ENCODE data around the gene RAB31. TPM values are rescaled to one million over a fixed set of nuclear protein-coding genes. Genes with fewer than 3 reads are reported as not detected.

The RAB31 gene
- total RNA-seq, 1 donor from 2014 or later = 36.0 TPM

DNA sequence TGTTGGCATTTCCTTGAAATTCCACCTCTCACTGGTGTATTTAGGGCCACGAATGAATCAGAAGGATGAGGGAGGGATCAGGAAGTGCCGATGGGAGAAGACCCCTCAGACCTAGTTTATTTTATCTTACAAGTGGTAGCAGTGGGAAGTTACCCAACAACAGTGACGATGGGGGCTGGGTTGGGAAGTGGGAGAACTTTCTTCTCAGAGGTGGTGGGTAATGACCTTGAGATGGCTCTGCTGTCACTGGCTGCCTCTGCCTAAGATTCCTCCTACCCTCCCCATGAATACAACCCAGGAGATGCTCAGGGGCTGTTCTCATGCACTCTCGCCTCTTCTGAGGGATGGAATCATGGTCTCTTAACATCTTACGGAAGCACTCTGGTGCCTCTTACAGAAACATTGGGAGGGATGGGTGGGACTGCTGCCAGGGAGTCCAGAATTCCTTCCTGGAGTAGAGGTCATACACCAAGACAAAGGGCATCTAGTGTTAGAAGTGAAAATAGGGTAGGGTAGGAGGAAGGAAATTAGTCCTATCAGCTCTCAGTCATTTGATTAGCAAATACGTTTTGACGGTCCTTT lies 119.2 kb downstream of the RAB31 start:
- peaks cover 9% of the 10 kb centered on the region for H3K36me3 Mint-ChIP-seq (ENCODE audit: low read depth)
- intact Hi-C loops (cut with micrococcal nuclease) = no loop called here
- no peak for DNase-seq
- no peak for ATAC-seq (ENCODE audit: low read depth)
- CTCF ChIA-PET = no interaction called here
- no peaks in the 10 kb centered on the region for H3K9me3 Mint-ChIP-seq
- H3K4me1 Mint-ChIP-seq = peaks cover 16% of the 10 kb centered on the region
- H3K27me3 Mint-ChIP-seq = no peaks in the 10 kb centered on the region
- POLR2A ChIA-PET = no interaction called here
- H3K4me3 Mint-ChIP-seq = no peak overlapping the region
- TF ChIP-seq, protein P1, sequence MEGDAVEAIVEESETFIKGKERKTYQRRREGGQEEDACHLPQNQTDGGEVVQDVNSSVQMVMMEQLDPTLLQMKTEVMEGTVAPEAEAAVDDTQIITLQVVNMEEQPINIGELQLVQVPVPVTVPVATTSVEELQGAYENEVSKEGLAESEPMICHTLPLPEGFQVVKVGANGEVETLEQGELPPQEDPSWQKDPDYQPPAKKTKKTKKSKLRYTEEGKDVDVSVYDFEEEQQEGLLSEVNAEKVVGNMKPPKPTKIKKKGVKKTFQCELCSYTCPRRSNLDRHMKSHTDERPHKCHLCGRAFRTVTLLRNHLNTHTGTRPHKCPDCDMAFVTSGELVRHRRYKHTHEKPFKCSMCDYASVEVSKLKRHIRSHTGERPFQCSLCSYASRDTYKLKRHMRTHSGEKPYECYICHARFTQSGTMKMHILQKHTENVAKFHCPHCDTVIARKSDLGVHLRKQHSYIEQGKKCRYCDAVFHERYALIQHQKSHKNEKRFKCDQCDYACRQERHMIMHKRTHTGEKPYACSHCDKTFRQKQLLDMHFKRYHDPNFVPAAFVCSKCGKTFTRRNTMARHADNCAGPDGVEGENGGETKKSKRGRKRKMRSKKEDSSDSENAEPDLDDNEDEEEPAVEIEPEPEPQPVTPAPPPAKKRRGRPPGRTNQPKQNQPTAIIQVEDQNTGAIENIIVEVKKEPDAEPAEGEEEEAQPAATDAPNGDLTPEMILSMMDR (IDR thresholded peaks at IDR 0.05) = no peak
- H3K27ac Mint-ChIP-seq = no peak overlapping the region

DNA sequence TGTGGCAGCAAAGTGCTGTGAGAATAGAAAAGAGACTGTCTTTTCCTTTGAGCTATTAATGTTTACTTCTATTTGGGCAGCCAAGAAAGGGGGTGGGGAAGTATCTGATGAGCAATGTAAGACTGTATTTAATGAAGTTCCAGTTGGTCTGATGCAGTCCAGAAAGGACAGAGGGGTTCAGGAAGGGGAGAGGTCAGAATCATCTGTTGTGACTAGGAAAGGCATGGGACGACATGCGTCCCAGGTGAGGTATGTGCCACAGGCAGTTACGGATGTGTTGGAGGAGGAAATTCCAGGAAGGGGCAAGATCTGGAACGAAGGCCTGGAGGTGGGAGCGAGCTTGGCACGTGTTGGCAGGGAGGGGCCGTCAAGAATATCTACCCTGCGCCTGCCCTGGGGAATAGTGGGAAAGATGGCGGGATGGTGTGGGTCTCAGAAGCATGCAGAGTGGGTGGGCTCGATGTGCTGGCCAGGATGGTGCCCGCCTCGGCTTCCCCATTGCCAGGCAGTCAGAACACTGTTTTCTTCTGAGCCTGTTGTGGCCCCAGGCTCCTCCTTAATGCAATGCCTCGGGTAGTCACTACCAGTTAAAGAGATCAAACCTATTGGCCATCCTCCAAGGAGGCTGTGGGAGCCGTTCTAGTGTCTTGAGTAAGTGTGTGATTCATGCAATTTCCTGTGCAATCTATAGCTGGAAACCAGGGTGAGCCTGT lies 119.8 kb downstream of the RAB31 start:
- POLR2A ChIA-PET = no interaction called here
- Mint-ChIP-seq H3K4me1 (peaks cover 16% of the 10 kb centered on the region), H3K27me3 (no peaks in the 10 kb centered on the region), H3K4me3 (no peak overlapping the region), H3K36me3 (ENCODE audit: low read depth) (peaks cover 15% of the 10 kb centered on the region), H3K27ac (no peak overlapping the region), H3K9me3 (no peaks in the 10 kb centered on the region)
- ATAC-seq (ENCODE audit: low read depth) (no peak), DNase-seq (no peak)
- intact Hi-C loops (cut with micrococcal nuclease) = no loop called here
- TF ChIP-seq, protein P1 (IDR thresholded peaks at IDR 0.05) = no peak
- CTCF ChIA-PET = no interaction called here

DNA sequence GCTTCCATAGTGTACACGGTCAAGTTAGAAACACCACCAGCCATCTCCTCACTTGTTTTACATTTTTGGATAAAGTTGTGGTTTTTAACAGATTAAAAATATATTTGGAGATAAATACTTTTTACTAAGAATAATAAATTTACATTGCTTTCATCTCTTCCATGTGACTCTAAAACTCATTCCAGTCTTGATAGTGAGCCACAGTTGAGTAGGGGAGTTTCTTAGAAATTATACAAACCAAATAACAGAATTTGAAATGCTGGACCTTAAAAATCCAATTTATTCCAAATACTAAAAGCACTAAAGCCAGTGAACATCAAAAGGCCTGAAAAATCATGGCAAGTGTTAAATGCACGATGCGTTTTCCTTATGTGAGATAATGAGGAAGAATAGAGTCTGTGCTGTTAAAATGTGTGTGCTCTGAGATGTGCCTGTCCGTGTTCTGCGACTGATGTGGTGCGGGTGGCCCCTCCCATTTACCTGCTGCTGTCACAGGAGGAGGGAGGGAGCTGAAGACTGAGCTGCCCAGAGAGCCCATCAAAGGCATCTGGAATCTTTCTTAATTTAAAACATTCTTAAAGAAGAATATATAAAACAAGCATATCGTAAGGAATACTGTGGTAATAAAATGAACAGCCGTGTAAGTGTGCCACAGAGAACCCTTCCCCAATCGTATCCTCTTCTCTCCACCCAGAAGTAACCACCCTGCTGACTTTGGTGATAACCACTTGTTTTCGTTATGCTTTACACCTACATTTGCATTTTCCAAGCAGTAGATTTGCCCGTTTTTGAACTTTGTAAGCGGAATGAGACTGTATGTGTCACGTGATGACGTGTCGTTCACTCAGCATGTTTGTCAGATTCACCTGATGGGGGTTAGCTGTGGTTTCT lies 120.7 kb downstream of the RAB31 start:
- Mint-ChIP-seq H3K36me3 (ENCODE audit: low read depth) (peaks cover 18% of the 10 kb centered on the region), H3K4me3 (no peak overlapping the region), H3K27ac (no peak overlapping the region), H3K9me3 (no peaks in the 10 kb centered on the region), H3K4me1 (peaks cover 16% of the 10 kb centered on the region), H3K27me3 (no peaks in the 10 kb centered on the region)
- CTCF ChIA-PET = no interaction called here
- ATAC-seq (ENCODE audit: low read depth) (no peak), DNase-seq (no peak)
- intact Hi-C loops (cut with micrococcal nuclease) = no loop called here
- TF ChIP-seq, protein P1 (IDR thresholded peaks at IDR 0.05) = no peak
- POLR2A ChIA-PET = no interaction called here

DNA sequence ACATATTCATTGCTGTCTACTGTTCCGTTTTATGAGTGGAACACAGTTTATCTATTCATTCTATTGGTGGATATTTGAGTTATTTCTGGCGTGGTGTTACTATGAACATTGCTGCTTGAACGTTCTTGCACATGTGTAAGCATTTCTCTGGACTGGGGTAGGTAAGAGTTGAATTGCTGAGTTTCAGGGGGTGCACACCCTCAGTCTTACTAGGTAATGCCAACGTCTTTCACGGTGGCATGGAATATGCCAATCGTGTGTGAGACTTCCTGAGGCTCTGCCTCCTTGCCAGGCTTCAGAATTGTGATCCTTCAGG lies 121.3 kb downstream of the RAB31 start:
- ChIA-PET POLR2A (no interaction called here), CTCF (no interaction called here)
- H3K4me1 Mint-ChIP-seq = peaks cover 16% of the 10 kb centered on the region
- TF ChIP-seq, protein P1 (IDR thresholded peaks at IDR 0.05) = no peak
- H3K27me3 Mint-ChIP-seq = no peaks in the 10 kb centered on the region
- no peak for DNase-seq
- ATAC-seq (ENCODE audit: low read depth) = no peak
- H3K9me3 Mint-ChIP-seq = no peaks in the 10 kb centered on the region
- peaks cover 18% of the 10 kb centered on the region for H3K36me3 Mint-ChIP-seq (ENCODE audit: low read depth)
- H3K4me3 Mint-ChIP-seq = no peak overlapping the region
- intact Hi-C loops (cut with micrococcal nuclease) = no loop called here
- H3K27ac Mint-ChIP-seq = no peak overlapping the region

DNA sequence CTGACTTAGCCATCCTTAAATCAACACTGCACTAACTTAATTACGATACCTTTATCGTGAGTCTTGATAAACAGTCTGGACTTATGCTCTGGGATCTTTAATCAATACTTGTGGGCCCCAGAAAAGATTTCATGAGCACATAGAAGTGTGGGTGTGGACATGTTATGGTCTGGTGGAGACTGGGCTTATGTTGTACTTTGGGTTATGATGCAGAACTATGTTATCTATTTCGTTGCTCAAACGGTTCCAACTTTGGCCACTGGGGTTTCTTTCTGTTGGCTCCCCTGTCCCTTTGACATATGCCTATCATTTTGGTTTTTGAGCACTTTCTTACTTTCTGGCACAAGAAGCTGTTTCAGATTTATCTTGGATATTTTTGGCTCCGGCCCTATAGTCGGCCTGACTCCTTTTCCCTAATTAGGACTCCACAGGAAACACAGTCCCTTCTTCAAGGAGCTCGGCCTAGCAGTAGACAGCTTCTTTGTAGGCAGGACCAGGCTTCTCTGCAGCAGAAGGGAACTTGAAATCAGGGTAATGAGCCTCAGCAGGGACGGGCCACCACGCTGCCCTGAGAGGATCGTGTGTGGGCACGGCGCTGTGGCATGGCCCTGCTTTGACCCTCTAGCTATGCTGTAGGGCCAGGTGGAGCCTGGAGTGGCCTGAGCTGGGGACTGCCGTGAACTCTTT lies 123.1 kb downstream of the RAB31 start:
- peaks cover 21% of the 10 kb centered on the region for H3K36me3 Mint-ChIP-seq (ENCODE audit: low read depth)
- no peak overlapping the region for H3K4me3 Mint-ChIP-seq
- no peaks in the 10 kb centered on the region for H3K27me3 Mint-ChIP-seq
- intact Hi-C loops (cut with micrococcal nuclease) = no loop called here
- peaks cover 6% of the 10 kb centered on the region for H3K4me1 Mint-ChIP-seq
- no peak for DNase-seq
- ChIA-PET POLR2A (no interaction called here), CTCF (no interaction called here)
- H3K27ac Mint-ChIP-seq = no peak overlapping the region
- no peak for ATAC-seq (ENCODE audit: low read depth)
- no peaks in the 10 kb centered on the region for H3K9me3 Mint-ChIP-seq
- TF ChIP-seq, protein P1 (IDR thresholded peaks at IDR 0.05) = no peak
